GM19395 (cell line): Measurements from ENCODE around the gene RSPO1.
"Not testable (repeated sequence)": the region's sequence is repeated elsewhere in the genome, so short reads cannot be mapped to it uniquely, and the experiment has no call there.

Experiments used
- ATAC-seq: cut with Tn5 transposase; IDR thresholded peaks from one replicate; pipeline ENCODE4 v1.9.1; 2021; ENCODE audit warnings: mild to moderate bottlenecking, moderate library complexity; ENCODE audit not compliant: unreplicated experiment

The RSPO1 gene

GRCh38 chr1:37622131-37622530 is 12.6 kb downstream of the RSPO1 start:
- ATAC-seq, result no peak

- ATAC-seq, result no peak
Observed at GRCh38 chr1:37621326-37621870, 13.3 kb downstream of the RSPO1 start.

GRCh38 chr1:37620707-37621106 is 14.0 kb downstream of the RSPO1 start:
- no peak for ATAC-seq

GRCh38 chr1:37616330-37616729 is 18.4 kb downstream of the RSPO1 start:
- no peak for ATAC-seq

- no peak for ATAC-seq
Observed at GRCh38 chr1:37614105-37614504, 20.6 kb downstream of the RSPO1 start.

GRCh38 chr1:37612186-37612585 is 22.5 kb downstream of the RSPO1 start:
- ATAC-seq, result no peak

- no peak for ATAC-seq
Observed at GRCh38 chr1:37609994-37610393, 24.7 kb downstream of the RSPO1 start.

GRCh38 chr1:37609002-37609401 is 25.7 kb downstream of the RSPO1 start:
- no peak for ATAC-seq

- no peak for ATAC-seq
Observed at GRCh38 chr1:37606481-37607263, 28.0 kb downstream of the RSPO1 start.

GRCh38 chr1:37605806-37606474 is 28.8 kb downstream of the RSPO1 start:
- ATAC-seq, result no peak

GRCh38 chr1:37605061-37605650 is 29.5 kb downstream of the RSPO1 start:
- no peak for ATAC-seq

GRCh38 chr1:37602750-37603694 is 31.7 kb downstream of the RSPO1 start:
- ATAC-seq, result no peak

- ATAC-seq, result no peak
Observed at GRCh38 chr1:37601441-37601840, 33.3 kb downstream of the RSPO1 start.

- no peak for ATAC-seq
Observed at GRCh38 chr1:37599940-37600339, 34.8 kb downstream of the RSPO1 start.

GRCh38 chr1:37596182-37596667 is 38.5 kb downstream of the RSPO1 start:
- ATAC-seq, result peak; percentile 10

- ATAC-seq, result peak; percentile 96
Observed at GRCh38 chr1:37595440-37596181, 39.1 kb downstream of the RSPO1 start, which contains the start of gene GNL2. TSS of gene GNL2 (minus strand) at chr1:37595937. CDS start at chr1:37595822, 115 bp downstream.

- no peak for ATAC-seq
Observed at GRCh38 chr1:37593726-37594125, 41.0 kb downstream of the RSPO1 start.

GRCh38 chr1:37588939-37589338 is 45.8 kb downstream of the RSPO1 start:
- no peak for ATAC-seq

GRCh38 chr1:37584544-37584943 is 50.1 kb downstream of the RSPO1 start:
- not testable (repeated sequence) for ATAC-seq

- ATAC-seq, result no peak
Observed at GRCh38 chr1:37575692-37576091, 59.0 kb downstream of the RSPO1 start.
